ENCODE data around the gene PRCC.

The PRCC gene

DNA sequence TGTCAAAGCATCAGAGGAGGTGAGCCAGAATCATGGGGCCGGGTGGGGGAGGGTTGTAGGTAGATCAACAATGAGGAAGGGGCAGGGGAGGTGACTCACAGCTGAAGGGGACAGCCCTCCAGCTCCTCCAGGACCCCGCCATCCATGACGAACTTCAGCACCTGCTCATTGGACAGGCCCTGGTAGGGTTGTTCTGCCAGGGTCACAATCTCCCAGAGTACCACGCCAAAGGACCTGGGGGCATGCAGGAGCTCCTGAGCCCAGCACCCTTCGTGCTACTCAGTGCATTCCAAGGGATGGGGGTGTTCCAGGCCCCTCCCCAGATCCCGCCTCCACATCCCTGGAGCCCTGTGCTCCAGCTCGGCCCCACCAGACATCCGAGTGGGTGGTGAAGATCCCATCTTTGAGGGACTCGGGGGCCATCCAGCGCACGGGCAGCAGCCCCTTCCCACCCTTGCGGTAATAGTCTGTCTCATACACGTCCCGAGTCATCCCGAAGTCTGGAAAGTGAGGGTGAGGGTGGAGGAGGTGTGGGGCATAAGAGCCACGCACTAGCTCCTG lies 74.0 kb downstream of the PRCC start:
- DNase-seq (ENCODE audit: low spot score): no peak

DNA sequence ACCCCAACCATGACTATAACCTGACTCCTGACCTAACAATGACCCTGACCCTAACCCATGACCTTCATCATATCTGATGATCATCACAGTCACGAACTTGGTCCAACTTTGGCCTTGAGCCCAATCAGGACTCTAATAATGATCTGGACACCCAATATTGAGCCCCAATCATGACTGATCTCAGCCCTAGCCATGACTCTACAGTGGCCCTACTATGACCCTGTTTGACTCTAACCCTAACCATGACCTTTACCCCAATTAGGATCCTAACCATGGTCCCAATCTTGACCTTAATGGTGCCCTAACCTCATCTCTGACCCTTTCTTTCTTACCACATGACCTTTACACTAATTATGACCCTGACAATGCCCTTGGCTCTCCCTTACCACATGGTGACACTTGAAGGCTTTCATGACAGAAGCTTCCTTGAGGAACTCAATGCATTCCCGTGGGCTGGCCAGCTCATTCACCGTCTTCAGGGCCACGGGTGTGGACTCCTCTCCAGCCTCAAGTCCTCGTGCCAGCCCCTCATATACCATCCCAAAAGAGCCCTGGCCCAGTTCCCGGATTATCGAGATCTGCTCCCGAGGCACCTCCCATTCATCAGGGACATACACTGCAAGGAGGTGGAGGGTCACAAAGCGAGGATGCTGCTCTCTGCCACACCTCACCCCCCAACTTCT lies 75.4 kb downstream of the PRCC start:
- no peak for DNase-seq (ENCODE audit: low spot score)

DNA sequence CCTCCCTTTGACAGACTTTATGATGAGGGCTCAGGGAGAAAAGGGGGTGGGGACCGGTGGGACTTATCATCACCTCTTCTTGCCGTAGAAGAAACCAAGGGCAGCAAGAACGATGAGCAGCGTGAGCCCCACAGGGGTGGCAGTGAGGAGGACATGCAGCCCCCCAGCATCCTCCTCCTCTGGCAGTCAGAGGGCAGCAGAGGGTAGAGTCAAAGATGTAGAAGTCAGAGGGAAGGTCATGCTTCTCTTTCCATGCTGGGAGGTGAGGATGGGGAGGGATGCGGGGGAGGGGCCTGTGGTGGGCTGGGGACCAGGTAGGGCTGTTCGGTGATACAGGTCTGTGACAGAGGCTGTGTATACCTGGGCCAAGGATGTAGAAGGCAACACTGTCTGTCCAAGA lies 76.8 kb downstream of the PRCC start:
- DNase-seq (ENCODE audit: low spot score): no peak

DNA sequence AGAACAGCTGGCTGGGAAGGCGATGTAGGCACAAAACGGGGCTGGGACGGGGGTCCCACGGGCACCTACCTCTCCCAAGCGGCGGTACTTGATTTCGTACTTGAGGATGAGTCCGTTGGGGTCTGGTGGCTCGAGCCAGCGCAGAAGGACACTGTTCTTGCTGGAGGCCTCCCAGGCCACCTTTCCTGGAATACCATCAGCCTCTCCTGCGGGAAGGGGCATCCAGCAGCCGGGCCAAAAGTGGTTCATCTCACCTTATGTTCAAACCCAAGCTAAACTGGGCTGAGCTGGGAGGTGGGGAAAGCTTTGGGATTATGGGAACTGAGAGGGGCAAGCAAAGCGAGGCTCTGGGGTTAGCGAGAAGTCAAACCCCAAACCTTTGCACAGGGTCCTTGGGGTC lies 77.3 kb downstream of the PRCC start:
- DNase-seq (ENCODE audit: low spot score): no peak

DNA sequence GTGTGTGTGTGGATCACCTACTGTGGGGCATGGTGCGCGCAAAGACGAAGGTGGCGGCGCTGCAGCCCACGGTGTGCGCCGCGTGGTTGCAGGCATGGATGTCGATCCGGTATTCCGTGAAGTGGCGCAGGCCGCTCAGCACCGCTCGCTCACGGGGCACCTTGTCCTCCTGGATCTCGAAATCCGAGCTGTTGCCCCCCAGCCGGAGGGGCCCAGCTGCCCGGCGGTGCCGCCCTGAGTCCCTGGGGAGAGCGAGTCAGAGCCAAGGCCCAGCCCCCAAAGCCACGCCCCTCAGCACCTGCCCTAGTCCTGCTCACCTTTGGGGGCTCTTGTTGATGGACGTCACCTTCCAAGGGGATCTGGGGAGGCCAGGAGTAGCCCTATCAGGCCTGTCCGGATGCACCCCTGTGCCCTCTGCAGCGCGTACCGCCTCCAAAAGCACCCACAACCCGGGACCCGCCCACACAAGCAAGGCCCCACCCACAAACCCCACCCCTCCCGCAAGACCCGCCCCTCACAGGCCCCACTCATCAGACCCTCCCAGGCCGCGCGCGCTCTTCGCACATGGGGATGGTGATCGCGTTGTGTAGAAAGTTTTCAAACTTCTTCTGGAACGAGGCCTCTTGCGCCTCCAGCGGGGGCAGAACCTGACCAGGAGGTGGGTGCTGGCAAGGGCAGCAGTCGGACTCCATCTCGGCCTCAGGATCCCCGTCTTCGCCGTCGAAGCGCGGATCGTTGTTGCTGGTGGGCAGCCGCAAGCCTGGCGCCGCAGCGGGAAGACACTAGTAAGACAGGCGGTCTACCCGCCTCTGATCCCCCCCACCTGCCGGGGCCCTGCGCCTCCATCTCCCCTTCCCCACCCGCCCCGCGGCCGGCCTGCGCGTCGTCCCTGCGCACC lies 78.0 kb downstream of the PRCC start:
- no peak for DNase-seq (ENCODE audit: low spot score)

DNA sequence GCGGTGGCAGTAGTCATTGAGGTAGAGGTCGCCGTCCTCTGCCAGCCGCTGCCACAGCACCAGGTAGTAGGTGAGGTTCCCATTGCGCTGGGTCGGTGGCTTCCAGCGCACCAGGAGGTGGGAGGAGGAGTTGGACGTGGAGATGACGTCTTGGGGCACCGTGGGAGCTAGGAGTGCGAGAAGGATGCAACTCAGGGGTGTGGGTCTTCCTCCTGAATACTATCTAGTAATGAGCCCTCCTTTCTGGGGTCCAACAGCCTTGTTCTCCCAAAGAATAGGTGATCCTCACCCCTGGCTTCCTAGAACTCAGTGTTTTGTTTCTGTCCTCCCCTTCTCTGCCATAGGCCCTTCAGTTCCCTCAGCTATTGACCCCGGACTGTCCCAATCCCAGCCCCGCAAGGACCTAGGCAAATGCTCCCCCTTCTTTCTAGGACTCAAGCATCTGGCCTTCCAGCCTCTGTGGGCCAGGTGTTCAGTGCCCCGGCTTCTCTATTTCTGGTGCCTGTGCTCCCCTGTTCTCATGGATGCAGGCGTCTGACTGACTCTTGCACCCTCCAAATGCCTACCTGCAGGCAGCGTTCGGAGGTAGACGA lies 78.7 kb downstream of the PRCC start:
- DNase-seq (ENCODE audit: low spot score): no peak

DNA sequence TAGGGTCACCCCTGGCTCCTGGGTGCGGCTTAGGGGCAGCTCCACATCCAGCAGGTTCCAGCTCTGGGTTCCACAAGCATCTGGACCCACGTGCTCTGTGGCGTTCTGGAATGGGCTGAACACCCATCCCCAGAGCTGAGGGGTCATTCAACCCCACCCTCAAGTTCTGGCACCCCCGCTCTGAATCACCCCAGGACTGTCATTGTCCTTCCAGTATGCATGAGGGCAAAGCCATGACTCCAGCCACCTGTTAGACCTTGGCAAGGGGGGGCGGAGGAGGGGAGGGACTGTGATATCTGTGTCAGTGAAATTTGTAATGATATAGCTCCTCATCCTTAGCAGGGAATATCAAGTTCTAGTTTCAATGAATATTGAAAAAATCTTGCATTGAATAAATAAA lies 79.3 kb downstream of the PRCC start:
- no peak for DNase-seq (ENCODE audit: low spot score)

DNA sequence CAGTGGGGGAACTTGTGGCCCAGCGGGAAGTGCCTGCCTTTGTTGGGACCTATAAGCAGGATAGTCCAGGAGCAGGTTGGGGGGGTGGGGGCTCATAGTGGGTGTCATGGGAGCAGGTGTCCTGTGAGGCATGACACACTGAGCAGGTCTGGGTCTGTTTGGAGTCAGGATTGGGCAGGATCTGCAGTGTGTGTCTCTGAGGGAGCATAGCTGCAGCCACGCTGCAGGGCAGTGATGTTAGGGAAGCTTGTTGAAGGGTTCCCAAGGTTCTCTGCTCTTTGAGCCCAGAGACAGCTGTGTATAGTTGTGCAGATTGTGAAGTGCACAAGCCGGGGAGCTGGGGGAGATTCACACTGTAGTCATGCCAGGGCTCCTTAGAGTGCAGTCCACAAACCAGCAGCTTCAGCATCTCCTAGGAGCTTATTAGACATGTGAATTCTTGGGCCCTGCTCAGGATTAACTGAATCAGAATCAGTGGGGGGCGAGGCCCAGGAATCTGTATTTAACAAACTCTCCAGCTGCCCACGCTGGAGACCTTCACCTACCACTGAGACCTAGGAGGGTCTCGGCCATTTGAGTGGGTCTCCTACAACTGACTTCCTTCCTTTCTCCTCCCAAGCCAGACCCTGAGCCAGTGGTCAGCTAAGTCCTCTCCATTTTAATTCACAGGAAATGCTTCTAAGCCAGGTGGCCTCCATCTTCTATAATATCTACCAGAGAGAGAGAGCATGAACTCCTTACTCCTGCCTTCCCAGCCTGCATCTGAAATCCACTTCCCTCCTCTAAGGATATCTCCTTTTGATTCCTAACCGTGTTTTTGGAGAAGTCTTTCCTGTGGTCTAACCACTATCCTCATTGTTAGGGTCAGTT lies 80.5 kb downstream of the PRCC start:
- DNase-seq (ENCODE audit: low spot score): no peak

DNA sequence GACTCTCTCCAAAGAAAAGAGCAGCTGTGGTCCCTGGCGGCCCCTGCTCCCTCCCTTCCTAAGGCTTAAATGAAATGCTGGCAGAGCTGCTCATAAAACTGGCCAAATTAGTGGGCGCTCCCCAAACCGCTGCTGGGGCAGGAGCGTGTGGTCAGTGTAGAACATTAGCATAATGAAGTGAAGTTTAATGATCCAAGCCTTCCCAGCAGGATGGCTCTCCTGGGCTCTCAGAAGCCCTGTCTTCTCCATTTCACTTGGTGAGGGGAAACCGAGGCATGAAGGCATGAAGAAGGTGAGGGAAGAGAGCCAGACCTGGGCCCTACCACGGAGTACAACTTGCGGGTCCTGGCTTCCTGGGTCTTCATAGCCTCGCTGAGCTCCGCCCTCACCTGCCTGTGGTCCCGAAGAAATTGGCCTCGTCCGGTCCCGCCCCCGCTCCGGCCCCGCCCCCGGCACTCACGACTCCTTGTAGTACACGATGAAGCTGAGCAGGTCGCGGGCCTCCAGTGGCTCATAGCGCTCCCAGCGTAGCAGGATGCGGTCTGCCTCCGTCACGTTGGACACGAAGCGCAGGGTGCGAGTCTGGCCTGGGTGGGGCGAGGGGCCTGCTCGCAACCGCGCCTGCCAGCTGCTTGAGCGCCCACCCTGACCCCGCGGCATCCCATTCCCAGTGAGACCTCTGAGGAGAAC lies 81.3 kb downstream of the PRCC start:
- DNase-seq (ENCODE audit: low spot score): no peak

DNA sequence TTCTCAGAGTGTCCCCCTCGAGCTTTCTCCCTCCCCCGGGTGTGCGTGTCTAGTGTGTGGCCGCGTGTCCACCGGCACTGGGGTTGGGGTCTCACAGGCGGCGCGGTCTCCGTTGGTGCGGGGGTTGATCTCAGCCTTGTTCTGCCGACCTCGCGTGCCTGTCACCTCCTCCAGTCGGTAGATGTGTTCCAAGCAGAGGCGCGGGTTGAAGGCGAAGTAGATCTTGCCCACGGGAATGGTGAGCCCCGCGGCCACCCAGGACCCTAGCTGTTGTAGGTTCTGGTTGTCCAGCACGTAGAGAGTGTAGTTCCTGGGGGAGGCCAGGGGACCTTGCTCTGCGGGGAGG lies 81.8 kb downstream of the PRCC start:
- DNase-seq (ENCODE audit: low spot score): no peak
